ENCODE data around the gene LRRC7. TPM values are rescaled to one million over a fixed set of nuclear protein-coding genes. Genes with fewer than 3 reads are reported as not detected.

The LRRC7 gene
- polyA plus RNA-seq, 1 donor from 2014 or later, result 141 TPM

DNA sequence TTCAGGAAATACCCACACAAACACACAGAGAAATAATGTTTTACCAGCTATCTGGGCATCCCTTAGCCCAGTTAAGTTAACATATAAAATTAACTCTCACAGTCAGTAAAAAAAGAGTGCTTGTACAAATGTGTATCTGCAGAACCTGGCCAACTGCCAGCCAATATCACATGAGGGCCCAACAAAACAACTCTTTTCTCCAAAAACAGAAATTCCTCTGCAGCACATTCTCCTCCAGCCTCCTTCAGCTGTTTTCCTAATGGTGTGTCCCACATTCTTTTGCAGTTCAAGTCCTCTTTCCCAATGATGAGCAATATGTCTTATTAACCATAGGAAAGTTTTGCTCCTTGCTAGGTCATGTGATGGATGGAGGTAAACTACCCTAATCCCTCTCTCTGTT is 75.5 kb downstream of the LRRC7 start:
- Histone ChIP-seq H3K79me2 (replicated peaks; ENCODE audit: insufficient read depth, low read length) (peaks cover 5% of the 10 kb centered on the region), H3K4me2 (ENCODE audit: low read length) (no peak overlapping the region), H3K9ac (ENCODE audit: low read length) (no peak overlapping the region), H3K9me2 (ENCODE audit: insufficient read depth, low read length) (no peaks in the 10 kb centered on the region), H2AFZ (ENCODE audit: low read depth, low read length) (no peak overlapping the region), H3K9me3 (ENCODE audit: low read length) (no peaks in the 10 kb centered on the region), H3K27me3 (ENCODE audit: insufficient read depth, low read depth, low read length) (no peaks in the 10 kb centered on the region), H3K36me3 (ENCODE audit: insufficient read depth, low read length) (no peaks in the 10 kb centered on the region), H3F3A (ENCODE audit: insufficient read depth, low read length, poor library complexity, severe bottlenecking) (no peaks in the 10 kb centered on the region), H4K20me1 (ENCODE audit: insufficient read depth) (no peaks in the 10 kb centered on the region), H3K4me3 (ENCODE audit: low read length) (no peak overlapping the region), H3K27ac (ENCODE audit: low read length) (no peak overlapping the region)
- TF ChIP-seq EZH2 (IDR thresholded peaks at IDR 0.05; ENCODE audit: borderline replicate concordance, insufficient read depth, low read length, poor library complexity, severe bottlenecking) (no peak), RAD21 (conservative IDR thresholded peaks at IDR 0.05) (no peak), SMC3 (conservative IDR thresholded peaks at IDR 0.05; ENCODE audit: poor library complexity) (no peak), EP300 (conservative IDR thresholded peaks at IDR 0.05; ENCODE audit: poor library complexity, severe bottlenecking) (no peak), MXI1 (conservative IDR thresholded peaks at IDR 0.05; ENCODE audit: poor library complexity, severe bottlenecking) (no peak), POLR2AphosphoS5 (IDR thresholded peaks at IDR 0.05) (no peak), CTCF (IDR thresholded peaks at IDR 0.05; ENCODE audit: poor library complexity, severe bottlenecking) (no peak), REST (IDR thresholded peaks at IDR 0.05; ENCODE audit: borderline replicate concordance) (no peak), TAF1 (IDR thresholded peaks at IDR 0.05; ENCODE audit: low read depth) (no peak)

DNA sequence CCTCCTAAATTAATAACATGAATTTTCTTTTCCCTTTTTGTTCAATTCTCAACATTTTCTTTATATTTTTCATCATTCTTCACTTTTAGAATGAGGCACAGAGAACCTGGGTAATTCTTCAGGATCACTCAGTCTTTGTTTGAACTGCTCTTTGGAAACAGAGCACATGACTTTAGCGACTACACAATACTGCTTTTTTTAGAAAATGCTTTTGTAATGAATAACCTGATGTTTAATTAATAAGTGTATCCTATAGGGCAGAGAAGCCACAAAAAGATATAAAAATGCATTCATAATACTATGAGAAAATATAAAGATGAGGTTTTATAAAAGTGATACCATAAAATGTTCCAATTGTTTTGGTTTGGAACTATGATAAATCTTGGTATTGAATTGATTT is 77.8 kb downstream of the LRRC7 start:
- Histone ChIP-seq H3K27ac (ENCODE audit: low read length) (no peak overlapping the region), H3K4me3 (ENCODE audit: low read length) (no peak overlapping the region), H3K4me2 (ENCODE audit: low read length) (no peak overlapping the region), H3K27me3 (ENCODE audit: insufficient read depth, low read depth, low read length) (no peaks in the 10 kb centered on the region), H3K9ac (ENCODE audit: low read length) (no peak overlapping the region), H3K79me2 (replicated peaks; ENCODE audit: insufficient read depth, low read length) (peaks cover 5% of the 10 kb centered on the region), H3F3A (ENCODE audit: insufficient read depth, low read length, poor library complexity, severe bottlenecking) (no peaks in the 10 kb centered on the region), H3K9me2 (ENCODE audit: insufficient read depth, low read length) (no peaks in the 10 kb centered on the region), H3K9me3 (ENCODE audit: low read length) (no peaks in the 10 kb centered on the region), H4K20me1 (ENCODE audit: insufficient read depth) (no peaks in the 10 kb centered on the region), H3K36me3 (ENCODE audit: insufficient read depth, low read length) (no peaks in the 10 kb centered on the region), H2AFZ (ENCODE audit: low read depth, low read length) (no peak overlapping the region)
- TF ChIP-seq MXI1 (conservative IDR thresholded peaks at IDR 0.05; ENCODE audit: poor library complexity, severe bottlenecking) (no peak), POLR2AphosphoS5 (IDR thresholded peaks at IDR 0.05) (no peak), REST (IDR thresholded peaks at IDR 0.05; ENCODE audit: borderline replicate concordance) (no peak), SMC3 (conservative IDR thresholded peaks at IDR 0.05; ENCODE audit: poor library complexity) (no peak), CTCF (IDR thresholded peaks at IDR 0.05; ENCODE audit: poor library complexity, severe bottlenecking) (no peak), EP300 (conservative IDR thresholded peaks at IDR 0.05; ENCODE audit: poor library complexity, severe bottlenecking) (no peak), EZH2 (IDR thresholded peaks at IDR 0.05; ENCODE audit: borderline replicate concordance, insufficient read depth, low read length, poor library complexity, severe bottlenecking) (no peak), TAF1 (IDR thresholded peaks at IDR 0.05; ENCODE audit: low read depth) (no peak), RAD21 (conservative IDR thresholded peaks at IDR 0.05) (no peak)

Measured in neural cell (in vitro differentiated cells).